ENCODE results near the gene AP2M1. TPM values are rescaled to one million over a fixed set of nuclear protein-coding genes. Genes with fewer than 3 reads are reported as not detected.

AP2M1 gene
- total and polyA plus RNA-seq, 2 of the 8 experiments (the other 6 are each of a cell fraction or from before 2014, with no cell fraction given) = 403 to 454 TPM

- no peak overlapping the region for H3K18ac ChIP-seq (ENCODE audit: extremely low read depth, low read length)
- CTCF ChIA-PET (ENCODE audit: partially characterized antibody) = interaction anchor here (0.7 to 3.2 kb wide), 5 partner anchors 8 to 169 kb away, joined by 3 to 40 read pairs (median 5); no protein-coding TSS in a partner anchor
- H3K4ac ChIP-seq (replicated peaks; ENCODE audit: insufficient read length, low read depth, low read length) = no peak overlapping the region
- POLR2A ChIA-PET (ENCODE audit: partially characterized antibody) = interaction anchor here (0.7 kb wide), 1 partner anchor 12 kb away, joined by 3 read pairs; no protein-coding TSS in a partner anchor
- FAIRE-seq (no peak), DNase-seq (ENCODE audit: low read depth in 1 of 2, low spot score in 2 of 2) (no peak)
- H2AK5ac ChIP-seq (ENCODE audit: low read depth, low read length) = no peak overlapping the region
- no peak overlapping the region for H3K4me3 ChIP-seq (ENCODE audit: extremely low read depth in 1 of 4, insufficient read depth in 2 of 4, low read depth in 3 of 4, low read length in 4 of 4)
- no peak overlapping the region for H2BK12ac ChIP-seq (ENCODE audit: low read depth, low read length)
- H3K79me2 ChIP-seq (ENCODE audit: control insufficient read depth in 1 of 2, insufficient read depth in 2 of 2, low read length in 2 of 2) = no peaks in the 10 kb centered on the region
- no peaks in the 10 kb centered on the region for H3K27me3 ChIP-seq (replicated peaks in 1 of 4; ENCODE audit: control insufficient read depth in 3 of 4, extremely low read depth in 1 of 4, insufficient read depth in 3 of 4, low read length in 3 of 4)
- H2BK5ac ChIP-seq (ENCODE audit: low read depth, low read length) = no peak overlapping the region
- H3K56ac ChIP-seq (replicated peaks; ENCODE audit: insufficient read length, low read depth, low read length) = no peak overlapping the region
- H2AFZ ChIP-seq (ENCODE audit: low read length) = no peak overlapping the region
- no peak overlapping the region for H2BK15ac ChIP-seq (ENCODE audit: low read length)
- no peak overlapping the region for H3K27ac ChIP-seq (ENCODE audit: low read depth, low read length)
- H3K23me2 ChIP-seq (ENCODE audit: low read depth, low read length) = no peaks in the 10 kb centered on the region
- no peaks in the 10 kb centered on the region for H3K4me1 ChIP-seq (replicated peaks in 1 of 4; ENCODE audit: control insufficient read depth in 3 of 4, insufficient read depth in 4 of 4, low read length in 3 of 4)
- H3K36me3 ChIP-seq (ENCODE audit: control insufficient read depth in 2 of 4, insufficient read depth in 4 of 4, low read length in 3 of 4) = no peaks in the 10 kb centered on the region
- H4K91ac ChIP-seq (replicated peaks; ENCODE audit: insufficient read length, low read length) = no peak overlapping the region
- 90% methylated on average over 11 of the region's 11 CpGs; no CpG with 5 or more reads in 1 of the 2 experiments for WGBS, 2 experiments (ENCODE audit: extremely low coverage in 1 of 2, insufficient coverage in 1 of 2, insufficient read length in 1 of 2, insufficient replicate concordance in 2 of 2, low coverage in 1 of 2, low lambda C conversion rate in 2 of 2, missing lambda C conversion rate in 1 of 2)
- no peaks in the 10 kb centered on the region for H3K9me3 ChIP-seq (ENCODE audit: insufficient read depth in 2 of 2, low read depth in 1 of 2, low read length in 1 of 2)
- H3K14ac ChIP-seq (ENCODE audit: insufficient read length) = no peak overlapping the region
- H3K4me2 ChIP-seq (ENCODE audit: insufficient read depth in 1 of 2, low read depth in 2 of 2, low read length in 2 of 2) = no peak overlapping the region
- H4K8ac ChIP-seq (ENCODE audit: extremely low read depth, insufficient read depth, low read length) = no peak overlapping the region
- H3K23ac ChIP-seq (ENCODE audit: insufficient read length) = no peak overlapping the region
- H4K20me1 ChIP-seq (replicated peaks in 1 of 2; ENCODE audit: control insufficient read depth in 1 of 2, insufficient read depth in 2 of 2, low read length in 2 of 2) = no peaks in the 10 kb centered on the region
- H3K9ac ChIP-seq (replicated peaks in 1 of 4; ENCODE audit: extremely low read depth in 1 of 4, low read depth in 3 of 4, low read length in 3 of 4) = no peak overlapping the region
- no peak for TF ChIP-seq POLR2AphosphoS5 (IDR thresholded peaks at IDR 0.05; ENCODE audit: low read depth, low read length)
- no peak overlapping the region for H2BK120ac ChIP-seq (replicated peaks; ENCODE audit: low read depth, low read length)
- H3K79me1 ChIP-seq (ENCODE audit: low read depth, low read length) = no peaks in the 10 kb centered on the region
- no peak overlapping the region for H4K5ac ChIP-seq (ENCODE audit: insufficient read length, low read depth, low read length)
- H2BK20ac ChIP-seq (ENCODE audit: low read length) = no peak overlapping the region
These were observed 34.7 kb downstream of the AP2M1 start for GRCh38 chr3:184209146-184209923.
